Hepatocyte (in vitro differentiated cells): ENCODE data around the gene CD34. TPM values are rescaled to one million over a fixed set of nuclear protein-coding genes. Genes with fewer than 3 reads are reported as not detected.

Experiments
- DNase-seq: peaks from one replicate; pipeline ENCODE4 v3.0.0-alpha.2; 2016; ENCODE audit warnings: low spot score
- H2AFZ ChIP-seq: fragments of 200-600 bp; sonication (generic); 2 replicates; pipeline ENCODE4 v1.6.0; 2016; ENCODE audit warnings: antibody characterized with exemption, mild to moderate bottlenecking
- H3K27ac ChIP-seq: fragments of 200-600 bp; sonication (generic); 2 replicates; pipeline ENCODE4 v1.5.1; 2016; ENCODE audit warnings: mild to moderate bottlenecking
- H3K27me3 ChIP-seq: fragments of 200-600 bp; sonication (generic); 2 replicates; pipeline ENCODE4 v1.6.1; 2016
- H3K36me3 ChIP-seq: fragments of 200-600 bp; sonication (generic); replicated peaks from 2 replicates; pipeline ENCODE4 v1.5.1; 2016; ENCODE audit warnings: low read depth; ENCODE audit not compliant: insufficient read depth
- H3K4me1 ChIP-seq: fragments of 200-600 bp; sonication (generic); 2 replicates; pipeline ENCODE4 v1.5.1; 2016; ENCODE audit warnings: mild to moderate bottlenecking, moderate library complexity; ENCODE audit not compliant: insufficient read depth
- H3K4me2 ChIP-seq: fragments of 200-600 bp; sonication (generic); 2 replicates; pipeline ENCODE4 v1.6.0; 2016
- H3K4me3 ChIP-seq: fragments of 200-600 bp; sonication (generic); 2 replicates; pipeline ENCODE4 v1.5.1; 2016; ENCODE audit warnings: mild to moderate bottlenecking
- H3K79me2 ChIP-seq: fragments of 200-600 bp; sonication (generic); 2 replicates; pipeline ENCODE4 v1.6.0; 2017; ENCODE audit warnings: mild to moderate bottlenecking
- H3K9me2 ChIP-seq: fragments of 200-600 bp; sonication (generic); replicated peaks from 2 replicates; pipeline ENCODE4 v1.6.0; 2017; ENCODE audit warnings: mild to moderate bottlenecking; ENCODE audit not compliant: insufficient read depth
- H3K9me3 ChIP-seq: fragments of 200-600 bp; sonication (generic); 2 replicates; pipeline ENCODE4 v1.5.1; 2016; ENCODE audit warnings: low read depth, mild to moderate bottlenecking
- H4K20me1 ChIP-seq: fragments of 200-600 bp; sonication (generic); 2 replicates; pipeline ENCODE4 v1.6.0; 2016; ENCODE audit warnings: mild to moderate bottlenecking; ENCODE audit not compliant: insufficient read depth, poor library complexity, severe bottlenecking
- CTCF ChIP-seq: fragments of 200-600 bp; sonication (generic); IDR thresholded peaks from 2 replicates; pipeline ENCODE4 v1.5.1; 2016; ENCODE audit warnings: antibody characterized with exemption, mild to moderate bottlenecking; ENCODE audit not compliant: poor library complexity
- EZH2 ChIP-seq: fragments of 200-600 bp; sonication (generic); IDR thresholded peaks from 2 replicates; pipeline ENCODE4 v1.6.1; 2016; ENCODE audit warnings: antibody characterized with exemption, mild to moderate bottlenecking, borderline replicate concordance
- EZH2phosphoT487 ChIP-seq: fragments of 200-600 bp; sonication (generic); IDR thresholded peaks from one replicate; pipeline ENCODE4 v1.6.1; 2018; ENCODE audit warnings: antibody characterized with exemption, mild to moderate bottlenecking, low read depth, moderate library complexity; ENCODE audit not compliant: unreplicated experiment, severe bottlenecking
- WGBS: methylation state at CpG from one replicate; pipeline ENCODE4 v1.1.6; 2016; ENCODE audit warnings: low lambda C conversion rate; ENCODE audit errors: missing lambda C conversion rate; 5-methylcytosine and 5-hydroxymethylcytosine counted together
- polyA plus RNA-seq: library from polyadenylated mRNA; unstranded; fragments of >200 nt; fragmentation: Nextera tagmentation; extraction: Ambion mirVana; gene quantifications from 2 replicates; pipeline ENCODE4 v1.2.1, GENCODE V29; 2016
- total RNA-seq: library from RNA; depleted of rRNA; stranded (reverse); fragments of >200 nt; gene quantifications from 2 replicates; pipeline ENCODE4 v1.2.3, GENCODE V29; 2014

CD34 gene
- total and polyA plus RNA-seq, 2 experiments from 2014 or later = 0.90 to 2.4 TPM

GRCh38 chr1:207853372-207853757, 57.6 kb downstream of the CD34 start:
- H3K4me1 ChIP-seq = peaks cover 7% of the 10 kb centered on the region
- no peak overlapping the region for H3K27ac ChIP-seq
- H3K4me2 ChIP-seq = no peak overlapping the region
- H3K79me2 ChIP-seq = peaks cover 13% of the 10 kb centered on the region
- H3K9me2 ChIP-seq = no peaks in the 10 kb centered on the region
- H2AFZ ChIP-seq = no peak overlapping the region
- 53% methylated on average over 1 of the region's 1 CpG for WGBS
- H3K36me3 ChIP-seq = no peaks in the 10 kb centered on the region
- peaks cover 2% of the 10 kb centered on the region for H4K20me1 ChIP-seq
- TF ChIP-seq CTCF = no peak
- no peak for TF ChIP-seq EZH2
- TF ChIP-seq EZH2phosphoT487 = no peak
- no peak for DNase-seq
- no peak overlapping the region for H3K4me3 ChIP-seq
- no peaks in the 10 kb centered on the region for H3K27me3 ChIP-seq
- no peaks in the 10 kb centered on the region for H3K9me3 ChIP-seq

GRCh38 chr1:207852576-207853371, 58.2 kb downstream of the CD34 start:
- H3K9me3 ChIP-seq = no peaks in the 10 kb centered on the region
- no peak overlapping the region for H3K4me2 ChIP-seq
- H2AFZ ChIP-seq = no peak overlapping the region
- no peak for TF ChIP-seq EZH2phosphoT487
- TF ChIP-seq CTCF = no peak
- TF ChIP-seq EZH2 = no peak
- H3K27me3 ChIP-seq = no peaks in the 10 kb centered on the region
- H3K36me3 ChIP-seq = no peaks in the 10 kb centered on the region
- no peak for DNase-seq
- H4K20me1 ChIP-seq = peaks cover 2% of the 10 kb centered on the region
- peaks cover 13% of the 10 kb centered on the region for H3K79me2 ChIP-seq
- H3K9me2 ChIP-seq = no peaks in the 10 kb centered on the region
- H3K4me3 ChIP-seq = no peak overlapping the region
- H3K4me1 ChIP-seq = peaks cover 11% of the 10 kb centered on the region
- H3K27ac ChIP-seq = no peak overlapping the region
- WGBS = 84% methylated on average over 9 of the region's 9 CpGs

GRCh38 chr1:207851696-207852095, 59.2 kb downstream of the CD34 start:
- no peaks in the 10 kb centered on the region for H3K36me3 ChIP-seq
- no peak for DNase-seq
- no peak overlapping the region for H3K4me3 ChIP-seq
- WGBS = 86% methylated on average over 4 of the region's 4 CpGs
- H3K4me1 ChIP-seq = peaks cover 12% of the 10 kb centered on the region
- H3K9me3 ChIP-seq = no peaks in the 10 kb centered on the region
- H3K79me2 ChIP-seq = peaks cover 7% of the 10 kb centered on the region
- no peak overlapping the region for H3K27ac ChIP-seq
- peaks cover 2% of the 10 kb centered on the region for H4K20me1 ChIP-seq
- no peaks in the 10 kb centered on the region for H3K27me3 ChIP-seq
- no peak for TF ChIP-seq EZH2
- no peak overlapping the region for H3K4me2 ChIP-seq
- H3K9me2 ChIP-seq = no peaks in the 10 kb centered on the region
- no peak overlapping the region for H2AFZ ChIP-seq

- Histone ChIP-seq H3K4me3 (no peak overlapping the region), H3K36me3 (no peaks in the 10 kb centered on the region), H3K9me3 (no peaks in the 10 kb centered on the region), H3K4me2 (no peak overlapping the region), H3K27ac (no peak overlapping the region), H3K4me1 (peaks cover 12% of the 10 kb centered on the region), H3K27me3 (no peaks in the 10 kb centered on the region), H3K9me2 (no peaks in the 10 kb centered on the region), H4K20me1 (peaks cover 1% of the 10 kb centered on the region), H2AFZ (no peak overlapping the region), H3K79me2 (peaks cover 8% of the 10 kb centered on the region)
- WGBS = 89% methylated on average over 7 of the region's 7 CpGs
- DNase-seq = no peak
- TF ChIP-seq EZH2phosphoT487 (no peak), EZH2 (no peak), CTCF (no peak)
Measured at GRCh38 chr1:207850621-207851407, 60.1 kb downstream of the CD34 start.
